ENCODE measurements around the gene IRF4.
"Not testable (repeated sequence)": the region's sequence is repeated elsewhere in the genome, so short reads cannot be mapped to it uniquely, and the experiment has no call there.

IRF4 gene

GRCh38 chr6:421211-421610, 29.7 kb downstream of the IRF4 start:
- no peak for DNase-seq (ENCODE audit: low read depth, low spot score)

- DNase-seq (ENCODE audit: low read depth, low spot score) = peak; percentile 65
Observed at GRCh38 chr6:422433-423054, 31.0 kb downstream of the IRF4 start.

GRCh38 chr6:423055-423798, 31.7 kb downstream of the IRF4 start:
- no peak for DNase-seq (ENCODE audit: low read depth, low spot score)

GRCh38 chr6:423799-424345, 32.3 kb downstream of the IRF4 start:
- DNase-seq (ENCODE audit: low read depth, low spot score) = no peak

- no peak for DNase-seq (ENCODE audit: low read depth, low spot score)
Observed at GRCh38 chr6:424741-425417, 33.3 kb downstream of the IRF4 start.

GRCh38 chr6:425418-425788, 33.9 kb downstream of the IRF4 start:
- DNase-seq (ENCODE audit: low read depth, low spot score) = not testable (repeated sequence)

GRCh38 chr6:426198-426738, 34.7 kb downstream of the IRF4 start:
- DNase-seq (ENCODE audit: low read depth, low spot score) = not testable (repeated sequence)

GRCh38 chr6:428047-428603, 36.6 kb downstream of the IRF4 start:
- no peak for DNase-seq (ENCODE audit: low read depth, low spot score)

GRCh38 chr6:429515-430121, 38.1 kb downstream of the IRF4 start:
- no peak for DNase-seq (ENCODE audit: low read depth, low spot score)

- no peak for DNase-seq (ENCODE audit: low read depth, low spot score)
Observed at GRCh38 chr6:431504-431903, 40.0 kb downstream of the IRF4 start.

- DNase-seq (ENCODE audit: low read depth, low spot score) = no peak
Observed at GRCh38 chr6:431986-432385, 40.4 kb downstream of the IRF4 start.

- DNase-seq (ENCODE audit: low read depth, low spot score) = no peak
Observed at GRCh38 chr6:434051-434705, 42.6 kb downstream of the IRF4 start.

GRCh38 chr6:435441-436307, 44.1 kb downstream of the IRF4 start:
- DNase-seq (ENCODE audit: low read depth, low spot score) = no peak

GRCh38 chr6:436308-437036, 44.9 kb downstream of the IRF4 start:
- peak; percentile 13 for DNase-seq (ENCODE audit: low read depth, low spot score)

GRCh38 chr6:437037-437392, 45.5 kb downstream of the IRF4 start:
- DNase-seq (ENCODE audit: low read depth, low spot score) = no peak

- no peak for DNase-seq (ENCODE audit: low read depth, low spot score)
Observed at GRCh38 chr6:438634-439170, 47.1 kb downstream of the IRF4 start.

GRCh38 chr6:439641-440167, 48.2 kb downstream of the IRF4 start:
- no peak for DNase-seq (ENCODE audit: low read depth, low spot score)

- DNase-seq (ENCODE audit: low read depth, low spot score) = no peak
Observed at GRCh38 chr6:441126-441920, 49.8 kb downstream of the IRF4 start.
